Stimulated activated CD8-positive, alpha-beta memory T cell treated with anti-CD3 and anti-CD28 coated beads, Interleukin-15, amount 100 ng/mL, for 1 hour (primary cell): ENCODE data around the gene DNAJC22.
A peak's percentile ranks its signal among the peaks of the same experiment; 100 is the strongest.

Experiments
- DNase-seq: peaks from one replicate; pipeline ENCODE4 v3.0.0-alpha.2; 2020; ENCODE audit warnings: low read depth

DNAJC22 gene

DNA sequence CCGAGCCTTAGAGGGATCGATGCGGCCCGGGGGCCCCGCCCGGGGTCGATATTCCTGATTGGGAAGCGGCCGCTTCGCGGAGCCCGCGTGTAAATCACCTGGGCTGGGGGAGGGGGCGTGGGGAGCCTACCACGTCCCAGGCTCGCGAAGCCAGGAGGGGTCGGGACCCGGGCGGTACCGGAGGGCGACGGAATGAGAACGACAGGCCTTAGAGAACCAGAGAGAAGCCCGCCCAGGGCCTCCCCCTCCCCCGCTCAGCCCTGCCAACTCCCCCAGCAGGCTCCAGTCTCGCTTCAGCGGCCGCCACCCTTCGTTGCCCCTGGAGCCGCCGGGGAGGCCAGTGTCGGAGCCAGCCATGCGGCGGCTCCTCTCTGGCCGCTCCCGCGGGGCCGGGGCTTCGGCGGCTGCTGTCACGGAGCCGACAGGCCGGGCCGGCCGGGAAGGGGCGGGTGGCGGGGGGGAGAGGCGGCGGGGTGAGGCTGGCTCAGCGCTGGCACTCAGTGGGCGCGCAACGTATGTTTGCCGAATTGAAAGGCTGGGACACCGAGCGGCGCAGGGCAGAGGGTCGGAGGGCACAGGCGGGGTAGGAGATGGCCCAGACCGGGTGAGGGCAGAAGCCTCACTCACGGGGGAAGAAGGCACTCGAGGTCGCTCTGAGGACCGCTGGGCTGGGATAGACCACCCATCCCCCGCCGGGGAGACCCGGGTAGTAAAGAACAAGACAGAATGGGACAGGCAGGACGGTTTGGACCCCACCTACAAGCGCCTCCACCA, 1.4 kb upstream of the DNAJC22 start:
- DNase-seq = no peak

DNA sequence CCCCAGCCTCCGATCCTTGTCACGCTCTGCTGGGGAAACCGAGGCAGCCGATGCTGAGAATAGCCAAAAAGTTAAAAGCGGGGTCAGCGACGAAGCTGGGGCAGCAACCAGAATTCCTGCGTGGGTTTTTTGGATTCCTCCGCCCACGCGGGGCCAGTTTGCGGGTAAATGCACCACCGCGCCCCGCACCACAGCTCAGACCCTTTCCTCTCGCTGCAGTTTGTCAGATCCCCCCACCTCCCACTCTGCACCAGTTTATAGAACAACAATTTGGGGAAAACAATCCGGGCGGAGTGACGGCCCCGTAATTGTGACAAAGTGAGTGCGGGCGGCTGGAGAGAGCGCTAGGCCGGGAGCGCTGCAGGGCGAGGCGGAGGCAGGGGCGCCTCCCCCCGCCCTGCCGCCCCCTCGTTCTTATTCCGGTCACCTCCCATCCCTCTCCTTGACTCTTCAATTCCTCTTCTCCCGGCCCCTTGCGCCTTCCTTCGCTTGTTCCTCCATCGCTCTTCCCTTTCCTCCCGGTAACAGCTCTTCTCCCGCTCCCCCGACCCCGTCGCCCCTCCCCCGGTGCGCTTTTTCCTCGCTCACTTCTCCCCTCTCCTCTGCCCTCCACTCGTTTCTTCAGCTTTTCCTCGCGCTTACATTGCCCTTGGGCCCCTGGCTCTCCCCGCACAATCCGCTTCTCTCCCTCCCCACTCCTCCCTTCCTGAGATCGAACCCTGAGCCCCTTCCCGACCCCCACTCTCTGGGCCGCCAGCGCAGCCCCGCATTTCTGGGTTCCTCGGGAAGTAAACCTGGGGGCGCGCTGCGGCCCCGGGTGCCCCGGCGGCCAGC, 646 bp upstream of the DNAJC22 start:
- no peak for DNase-seq

DNA sequence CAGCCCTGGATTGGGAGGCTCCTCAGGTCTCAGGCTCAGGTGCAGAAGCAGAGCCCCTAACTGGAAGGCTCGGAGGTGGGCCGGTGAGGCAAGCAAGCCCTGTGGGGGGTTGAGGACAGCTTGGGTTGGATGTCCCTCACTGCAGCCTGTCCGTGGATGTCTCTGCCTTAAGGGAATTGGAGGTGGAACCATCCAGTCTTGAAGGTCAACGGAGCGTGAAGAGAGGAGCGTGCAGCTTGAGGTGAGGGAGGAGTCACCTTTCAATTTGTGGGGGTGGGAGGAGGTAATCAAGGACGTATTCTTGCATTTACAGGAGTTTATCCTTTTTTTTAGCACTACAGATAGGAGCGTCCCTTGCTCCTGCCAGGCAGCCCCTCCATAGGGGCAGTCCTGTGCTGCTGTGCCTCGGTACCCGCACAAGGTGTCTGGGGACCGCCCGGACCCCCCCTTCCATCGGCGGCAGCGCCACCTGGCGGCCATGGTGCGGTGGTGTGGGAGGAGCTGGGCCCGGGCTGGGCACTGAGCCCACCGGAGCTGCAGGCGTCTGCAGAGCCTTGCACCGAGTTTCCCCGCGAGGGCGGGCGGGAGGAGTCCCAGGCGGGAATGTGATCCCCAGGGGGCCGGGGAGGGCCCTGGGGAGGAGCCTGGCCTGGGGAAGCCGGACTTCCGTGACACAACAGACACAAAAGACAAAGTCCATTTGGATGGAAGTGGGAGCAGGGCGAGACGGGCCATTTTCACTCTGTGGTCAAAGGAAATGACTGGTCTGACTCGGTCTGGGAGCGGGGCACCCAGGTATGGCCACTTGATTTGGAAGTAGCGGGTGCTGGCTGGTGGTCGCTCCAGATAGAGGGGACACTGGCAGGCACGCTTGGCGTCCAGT, 864 bp downstream of the DNAJC22 start:
- DNase-seq = peak; percentile 62

DNA sequence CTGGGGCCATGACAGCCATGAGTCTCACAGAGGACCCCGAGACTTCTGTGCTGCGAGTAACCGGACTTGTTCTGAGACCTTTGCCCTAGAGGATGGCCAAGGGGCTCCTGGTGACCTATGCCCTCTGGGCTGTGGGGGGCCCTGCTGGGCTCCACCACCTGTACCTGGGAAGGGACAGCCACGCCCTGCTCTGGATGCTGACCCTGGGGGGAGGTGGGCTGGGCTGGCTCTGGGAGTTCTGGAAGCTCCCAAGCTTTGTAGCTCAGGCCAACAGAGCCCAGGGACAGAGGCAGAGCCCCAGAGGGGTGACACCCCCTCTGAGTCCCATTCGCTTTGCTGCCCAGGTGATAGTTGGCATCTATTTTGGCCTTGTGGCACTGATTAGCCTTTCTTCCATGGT, 2.1 kb downstream of the DNAJC22 start:
- DNase-seq = no peak

DNA sequence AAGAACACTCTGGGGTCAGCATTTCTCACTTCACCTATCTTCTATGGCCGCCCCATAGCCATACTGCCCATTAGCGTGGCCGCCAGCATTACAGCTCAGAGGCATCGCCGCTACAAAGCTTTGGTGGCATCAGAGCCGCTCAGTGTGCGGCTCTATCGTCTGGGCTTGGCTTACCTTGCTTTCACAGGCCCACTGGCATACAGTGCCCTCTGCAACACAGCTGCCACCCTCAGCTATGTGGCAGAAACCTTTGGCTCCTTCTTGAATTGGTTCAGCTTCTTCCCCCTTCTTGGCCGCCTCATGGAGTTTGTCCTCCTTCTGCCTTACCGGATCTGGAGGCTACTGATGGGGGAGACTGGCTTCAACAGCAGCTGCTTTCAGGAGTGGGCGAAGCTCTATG, 2.6 kb downstream of the DNAJC22 start:
- DNase-seq = no peak

DNA sequence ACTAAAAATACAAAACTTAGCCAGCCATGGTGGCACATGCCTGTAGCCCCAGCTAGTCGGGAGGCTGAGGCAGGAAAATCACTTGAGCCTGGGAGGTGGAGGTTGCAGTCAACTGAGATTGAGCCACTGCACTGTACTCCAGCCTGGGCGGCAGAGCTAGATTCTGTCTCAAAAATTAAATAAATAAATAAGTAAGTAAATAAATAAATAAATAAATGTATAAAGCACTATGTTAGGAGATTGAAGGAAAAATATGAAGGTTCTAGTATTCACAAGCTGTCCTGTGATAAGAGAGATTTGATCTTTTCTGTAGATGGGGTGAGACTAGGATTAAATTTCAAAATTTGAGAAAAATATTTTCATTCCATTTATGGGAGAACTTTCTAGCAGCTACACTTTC, 5.7 kb downstream of the DNAJC22 start:
- DNase-seq = no peak

DNA sequence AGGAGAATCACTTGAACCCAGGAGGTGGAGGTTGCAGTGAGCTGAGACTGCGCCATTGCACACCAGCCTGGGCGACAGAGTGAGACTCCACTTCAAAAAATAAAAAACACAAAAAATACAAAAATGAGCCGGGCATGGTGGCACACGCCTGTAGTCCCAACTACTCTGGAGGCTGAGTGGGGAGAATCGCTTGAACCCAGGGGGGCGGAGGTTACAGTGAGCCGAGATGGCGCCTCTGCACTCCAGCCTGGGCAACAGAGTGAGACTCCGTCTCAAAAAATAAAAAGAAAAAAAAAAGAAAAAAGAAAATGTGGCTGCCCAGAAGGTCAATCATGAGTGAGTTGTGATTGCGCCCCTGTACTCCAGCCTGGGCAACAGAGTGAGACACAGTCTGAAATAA, 9.2 kb downstream of the DNAJC22 start:
- DNase-seq = no peak

DNA sequence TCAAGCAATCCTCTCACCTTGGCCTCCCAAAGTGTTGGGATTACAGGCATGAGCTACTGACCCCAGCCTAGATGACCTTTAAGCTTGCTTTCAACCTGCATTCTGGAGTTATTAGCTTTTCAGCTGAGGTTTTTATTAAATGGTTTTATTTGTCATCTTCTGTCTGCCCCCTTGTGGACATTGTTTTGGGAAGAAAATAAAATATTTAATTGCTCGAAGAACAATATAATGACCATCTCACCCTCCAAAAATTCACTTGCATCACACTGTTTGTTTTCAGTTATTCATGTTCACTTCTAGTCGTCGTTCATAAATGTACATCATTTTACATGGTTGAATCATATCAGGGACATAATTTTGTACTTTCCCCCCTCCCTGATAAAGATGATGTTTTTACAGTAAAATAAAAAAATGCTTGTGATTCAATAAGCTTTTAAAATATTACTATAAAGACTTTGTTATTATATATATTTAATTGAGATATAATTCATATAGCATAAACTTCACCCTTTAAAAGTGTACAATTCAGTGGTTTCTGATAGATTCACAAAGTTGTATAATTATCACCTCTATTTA, 10.5 kb downstream of the DNAJC22 start:
- DNase-seq = no peak

DNA sequence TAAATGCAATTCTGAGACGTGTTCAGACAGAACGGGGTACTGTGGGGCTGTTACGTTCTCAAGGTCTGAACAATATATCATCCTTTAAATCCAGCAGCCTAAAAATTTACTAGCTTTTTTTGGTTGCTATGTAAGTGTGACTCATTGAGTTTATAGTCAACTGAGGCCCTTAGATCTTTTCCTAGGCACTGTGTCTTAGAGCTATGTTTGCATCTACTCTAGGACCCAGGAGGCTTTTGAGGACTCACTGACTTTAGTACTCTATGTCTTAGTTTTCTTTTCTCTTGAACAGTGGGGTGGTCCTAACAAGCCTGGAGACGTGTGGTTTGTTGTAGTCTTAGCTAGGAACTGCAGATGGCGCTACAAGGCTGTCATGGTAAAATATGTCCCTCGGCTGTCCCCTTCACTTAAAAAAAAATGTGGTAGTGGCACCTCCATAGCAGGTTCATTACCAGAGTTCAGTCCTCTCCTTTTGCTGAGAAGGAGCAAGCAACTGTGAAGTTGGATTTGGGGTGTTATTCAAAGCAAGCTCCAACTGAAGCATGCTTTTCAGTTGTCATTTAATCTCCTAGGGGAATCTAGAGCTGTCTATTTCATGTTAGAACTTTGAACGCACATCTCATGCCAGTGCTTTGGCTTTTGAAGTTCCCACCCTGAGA, 11.9 kb downstream of the DNAJC22 start:
- DNase-seq = peak; percentile 24

DNA sequence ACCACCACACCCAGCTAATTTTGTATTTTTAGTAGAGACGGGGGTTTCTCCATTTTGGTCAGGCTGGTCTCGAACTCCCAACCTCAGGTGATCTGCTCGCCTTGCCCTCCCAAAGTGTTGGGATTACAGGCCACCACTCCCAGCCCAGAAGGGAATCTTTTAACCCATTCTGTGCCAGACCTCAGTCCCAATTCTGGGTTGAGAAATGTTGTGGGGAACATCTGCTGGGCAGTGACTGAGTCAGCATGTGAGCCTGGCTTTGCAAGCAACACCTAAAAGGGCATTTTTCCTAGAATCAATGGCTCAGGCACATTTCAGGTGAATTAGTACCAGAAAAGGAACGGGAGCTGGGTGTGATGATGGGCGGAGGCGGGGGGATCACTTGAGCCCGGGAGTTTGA, 13.0 kb downstream of the DNAJC22 start:
- DNase-seq = no peak

DNA sequence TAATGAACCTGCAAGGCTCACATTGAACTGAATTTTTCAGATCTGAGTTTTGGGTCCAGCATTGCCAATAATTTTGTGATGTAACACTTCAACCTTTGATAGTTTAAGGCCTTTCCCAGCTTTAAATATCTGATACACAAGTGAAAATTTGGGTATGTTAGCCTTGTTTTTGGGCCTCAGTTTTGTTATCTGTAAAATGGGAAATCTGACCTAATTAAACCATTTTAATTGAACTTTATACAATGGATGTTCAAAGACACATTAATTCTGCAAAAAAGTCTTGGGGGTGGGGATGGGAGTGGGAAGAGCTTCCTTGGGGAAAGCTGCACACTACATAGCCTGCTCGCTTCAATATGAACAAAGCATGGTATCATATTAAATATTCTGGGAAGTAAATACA, 15.4 kb downstream of the DNAJC22 start:
- DNase-seq = no peak

DNA sequence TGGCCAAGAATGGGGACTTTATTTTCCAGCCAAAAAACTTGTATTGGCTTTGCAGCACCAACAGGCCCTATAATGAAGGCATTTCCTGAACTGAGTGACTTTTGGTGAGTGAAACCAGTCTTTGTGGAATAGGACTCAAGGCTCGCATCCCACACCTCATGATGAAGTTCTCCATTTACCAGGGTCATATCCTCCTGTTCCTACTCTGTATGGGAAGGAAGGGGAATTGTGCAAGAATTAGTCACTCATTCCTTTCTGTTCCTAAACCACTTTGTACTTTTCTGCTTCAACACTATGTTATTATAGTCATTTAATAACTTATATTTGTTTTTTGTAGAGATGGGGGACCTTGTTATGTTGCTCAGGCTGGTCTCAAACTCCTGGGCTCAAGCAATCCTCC, 18.3 kb downstream of the DNAJC22 start:
- DNase-seq = no peak

DNA sequence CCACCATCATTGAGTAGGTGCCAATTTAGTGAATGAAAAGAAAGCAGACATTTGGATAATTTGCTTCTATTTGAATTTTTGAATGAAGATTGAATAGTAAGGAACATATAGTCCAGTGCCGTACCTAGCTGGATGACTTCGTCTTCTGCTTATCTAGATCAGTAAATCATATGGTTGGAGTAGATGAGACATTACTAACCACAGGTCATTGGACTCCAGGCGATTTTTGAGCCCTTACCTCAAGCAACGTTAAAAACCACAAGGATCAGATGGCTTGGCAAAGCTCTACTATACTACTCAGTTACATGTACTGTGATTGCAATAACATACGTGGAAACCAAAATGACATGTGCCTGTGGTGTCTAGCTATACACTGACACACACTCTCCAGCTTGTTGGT, 18.9 kb downstream of the DNAJC22 start:
- DNase-seq = no peak

DNA sequence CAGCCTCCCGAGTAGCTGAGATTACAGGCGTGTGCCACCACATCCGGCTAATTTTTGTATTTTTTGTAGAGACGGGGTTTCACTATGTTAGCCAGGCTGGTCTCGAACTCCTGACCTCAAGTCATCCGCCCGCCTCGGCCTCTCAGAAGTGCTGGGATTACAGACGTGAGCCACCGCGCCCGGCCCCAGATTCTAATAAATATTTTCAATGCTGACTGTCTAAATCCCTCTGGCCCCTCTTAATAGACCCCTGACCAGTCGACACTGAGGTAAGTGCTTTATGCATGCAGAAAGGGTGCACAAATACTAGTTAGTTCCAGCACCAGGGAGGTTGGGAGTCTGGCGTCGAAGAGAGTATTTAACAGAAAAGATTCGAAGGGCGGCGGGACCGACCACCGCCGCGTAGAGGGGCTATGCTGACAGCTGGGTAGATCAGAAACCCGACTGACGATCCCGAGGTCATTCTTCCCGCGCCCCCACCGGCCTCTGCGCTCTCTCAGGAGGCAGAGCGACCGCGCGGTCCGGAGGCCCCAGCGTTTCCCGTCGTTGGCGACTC, 19.5 kb downstream of the DNAJC22 start:
- no peak for DNase-seq

DNA sequence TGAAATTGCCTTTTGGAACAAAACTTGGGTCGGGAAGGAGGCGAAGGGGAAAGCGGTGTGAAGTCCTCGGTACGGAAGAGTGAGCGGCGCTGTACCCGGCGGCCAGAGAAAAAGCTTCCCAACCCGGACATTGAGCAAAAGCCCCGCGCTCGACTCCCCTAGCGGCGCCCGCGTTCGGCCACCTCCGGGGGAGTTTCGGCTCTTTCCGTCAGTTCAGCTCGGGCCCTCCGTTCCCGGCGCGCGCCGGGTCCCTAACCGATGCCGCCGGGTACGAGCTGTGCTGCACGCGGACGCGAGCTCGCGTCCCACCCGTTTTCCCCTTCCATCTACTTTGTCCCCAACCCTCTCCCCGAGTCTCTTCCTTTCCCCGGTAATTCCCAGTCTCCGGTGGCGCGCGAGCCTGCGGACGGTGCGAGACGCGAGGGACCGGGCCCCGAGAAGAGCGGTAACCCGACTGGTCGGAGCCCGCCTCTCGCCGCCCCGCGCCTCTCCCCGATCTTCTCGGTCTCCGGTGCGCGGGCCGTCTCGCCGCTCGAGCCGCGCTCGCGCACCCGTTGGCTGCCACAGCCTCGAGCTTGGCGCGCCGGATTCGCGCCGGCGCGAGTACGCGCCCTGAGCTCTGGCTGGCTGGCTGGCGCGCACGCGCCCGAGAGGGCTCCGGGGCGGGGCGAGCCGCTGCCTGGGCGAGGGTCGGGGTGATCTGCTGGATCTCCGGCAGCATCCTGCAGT, 20.1 kb downstream of the DNAJC22 start:
- peak; percentile 69 for DNase-seq

DNA sequence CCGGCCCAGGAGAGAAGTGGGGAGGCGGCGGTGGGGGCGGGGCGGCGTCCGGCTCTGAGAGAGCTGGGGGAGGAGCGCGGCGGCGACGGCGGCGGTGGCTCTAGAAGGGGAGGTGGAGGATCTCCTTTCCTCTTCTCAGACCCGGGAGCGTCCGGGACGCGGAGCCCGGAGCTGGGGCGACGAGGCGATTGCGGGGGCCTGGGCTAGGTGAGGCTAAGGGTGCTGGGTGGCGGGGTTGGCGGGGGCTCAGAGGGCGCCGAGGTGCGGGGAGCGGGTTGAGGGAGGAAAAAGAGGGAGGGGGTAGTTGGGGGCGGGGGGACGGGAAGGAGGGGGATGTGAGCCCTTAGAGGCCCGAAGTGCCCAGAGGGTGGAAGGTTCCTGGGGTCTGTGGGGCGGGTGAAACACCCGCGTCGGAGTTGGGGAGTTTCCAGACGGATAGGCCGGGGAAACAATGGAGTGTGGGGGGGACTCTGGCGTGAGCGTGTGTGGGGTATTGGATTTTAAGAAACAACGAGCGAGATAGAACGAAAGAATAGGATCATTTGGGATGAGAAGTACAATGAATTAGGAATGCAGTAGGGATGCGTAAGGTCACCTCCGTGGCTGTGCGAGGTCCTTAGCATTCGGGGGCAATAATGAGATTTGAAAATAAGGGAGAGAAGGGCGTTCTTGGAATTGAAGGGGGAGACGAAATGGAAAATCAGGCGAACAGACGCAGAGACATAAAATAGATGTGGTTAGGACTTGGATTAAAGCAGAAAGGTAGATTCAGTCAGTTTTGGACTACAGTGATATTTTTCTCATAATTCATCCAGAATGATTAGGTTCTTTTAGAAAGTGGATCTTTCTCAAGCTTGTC, 20.9 kb downstream of the DNAJC22 start, which contains the start of gene SPATS2:
TSS of gene SPATS2 (plus strand) at position 82 of the 859 bp plus-strand sequence. CDS start 93,551 bp downstream, outside the sequence.
- DNase-seq = no peak

DNA sequence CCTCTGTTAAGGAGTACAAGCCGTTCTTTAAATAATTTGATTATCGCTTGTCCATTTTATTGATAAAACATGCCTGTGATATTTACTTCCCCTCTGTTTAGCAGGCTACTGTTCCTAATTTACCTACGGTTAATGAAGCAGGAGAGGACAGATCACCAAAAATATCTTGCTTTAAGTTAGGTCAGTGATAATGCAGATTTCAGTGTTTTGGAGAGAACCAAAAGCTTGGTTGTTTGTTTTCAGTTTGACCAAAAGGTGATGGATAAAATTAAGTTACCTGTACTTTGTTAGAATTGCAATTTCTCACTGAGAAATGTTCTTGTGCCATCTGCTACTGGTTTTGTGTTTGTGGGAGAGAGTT, 21.5 kb downstream of the DNAJC22 start:
- no peak for DNase-seq

DNA sequence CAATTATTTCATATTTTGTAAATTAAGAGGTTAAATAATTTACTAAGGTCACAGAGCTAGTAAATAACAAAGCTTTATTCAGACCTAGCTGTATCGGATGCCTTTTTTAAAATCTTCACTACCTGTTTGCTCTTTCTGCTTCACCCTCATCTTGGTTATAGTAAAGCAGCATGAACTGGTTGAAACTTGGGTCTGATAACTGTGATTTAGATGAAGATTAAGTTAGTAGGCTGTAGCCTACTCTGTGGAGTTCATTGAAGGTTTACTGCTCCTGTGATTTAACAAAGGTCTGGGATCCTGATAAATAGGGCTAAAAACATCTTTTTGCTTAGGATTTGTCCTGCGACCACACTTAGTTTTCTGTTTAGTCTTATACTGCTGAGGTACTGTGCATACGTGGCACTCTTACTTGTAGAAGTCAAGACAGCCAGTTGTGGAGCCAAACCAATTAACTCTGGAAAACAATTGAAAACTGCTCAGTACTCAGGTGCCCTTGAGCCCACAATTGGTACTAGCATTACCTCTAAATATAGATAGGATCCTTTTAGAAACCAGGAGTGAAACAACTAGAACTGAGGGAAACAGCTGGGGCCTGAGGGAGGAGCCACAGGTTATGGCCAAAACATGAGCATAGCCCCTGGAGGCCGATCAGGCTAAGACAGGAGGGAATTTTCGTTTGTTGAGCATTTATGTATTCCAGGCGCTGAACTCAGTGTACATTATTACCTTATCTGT, 22.9 kb downstream of the DNAJC22 start:
- DNase-seq = no peak

DNA sequence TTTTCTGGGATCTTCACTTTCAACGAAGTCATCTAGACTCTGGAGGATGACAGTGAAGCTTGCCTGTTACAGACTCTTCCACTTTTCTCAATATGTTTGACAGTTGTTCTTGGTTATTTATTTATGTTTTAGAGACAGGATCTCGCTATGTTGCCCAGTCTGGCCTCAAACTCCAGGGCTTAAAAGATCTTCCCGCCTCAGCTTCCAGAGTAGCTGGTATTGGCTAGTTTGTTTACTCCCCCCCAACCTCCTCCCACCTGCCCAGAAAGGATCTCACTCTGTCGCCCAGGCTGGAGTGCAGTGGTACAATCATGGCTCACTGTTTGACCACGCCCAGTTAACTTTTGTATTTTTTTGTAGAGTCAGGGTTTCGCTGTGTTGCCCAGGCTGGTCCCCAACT, 23.9 kb downstream of the DNAJC22 start:
- no peak for DNase-seq
